Nephron (organoid): ENCODE data around the gene KCNJ9.

Experiments used
- H3K27ac Mint-ChIP-seq, 3 experiments: 2 replicates each; pipeline ENCODE4 v1.8.0; 2020; ENCODE audit warnings: mixed read lengths in 3 of 3, mild to moderate bottlenecking in 2 of 3, moderate library complexity in 1 of 3
- H3K27me3 Mint-ChIP-seq: 2 replicates; pipeline ENCODE4 v1.8.0; 2021; ENCODE audit warnings: low read depth, mild to moderate bottlenecking, moderate library complexity, mixed read lengths
- H3K36me3 Mint-ChIP-seq: 2 replicates; pipeline ENCODE4 v1.8.0; 2020; ENCODE audit warnings: low read depth, mixed read lengths
- H3K4me1 Mint-ChIP-seq: 2 replicates; pipeline ENCODE4 v1.8.0; 2020; ENCODE audit warnings: mixed read lengths
- H3K4me3 Mint-ChIP-seq, 3 experiments: 2 replicates each; pipeline ENCODE4 v1.8.0; 2020; ENCODE audit warnings: mild to moderate bottlenecking in 3 of 3, mixed read lengths in 3 of 3, moderate library complexity in 2 of 3
- H3K9me3 Mint-ChIP-seq: 2 replicates; pipeline ENCODE4 v1.8.0; 2020; ENCODE audit warnings: mixed read lengths
- TF ChIP-seq, protein P1 (sequence below), 3 experiments: fragments of 200-600 bp; sonication (generic); IDR thresholded peaks; one replicate each; pipeline ENCODE4 v1.5.0; 2021; ENCODE audit warnings: antibody characterized with exemption in 3 of 3; ENCODE audit not compliant: unreplicated experiment in 3 of 3

KCNJ9 gene

DNA sequence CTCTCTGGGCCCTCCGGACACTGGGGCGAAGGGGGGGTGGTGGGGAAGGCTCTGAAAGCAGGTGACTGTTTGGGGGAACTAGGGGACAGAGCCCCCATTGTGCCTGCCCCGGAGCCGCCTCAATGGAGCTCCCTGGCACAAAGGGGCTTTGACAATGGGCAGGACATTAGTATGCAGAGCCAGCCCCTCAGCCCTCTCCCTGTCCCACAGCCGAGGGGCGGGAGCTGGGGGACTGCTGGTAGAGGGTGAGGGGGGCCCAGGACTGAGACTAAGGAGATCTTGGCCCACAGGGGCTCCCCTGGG lies 19.2 kb upstream of the KCNJ9 start:
- H3K36me3 Mint-ChIP-seq: no peaks in the 10 kb centered on the region
- H3K9me3 Mint-ChIP-seq: no peaks in the 10 kb centered on the region
- no peak overlapping the region for H3K4me3 Mint-ChIP-seq
- H3K27ac Mint-ChIP-seq: peak overlapping the region in 1 of 3 experiments; percentile 73
- peaks cover 33% of the 10 kb centered on the region for H3K27me3 Mint-ChIP-seq
- TF ChIP-seq, protein P1, sequence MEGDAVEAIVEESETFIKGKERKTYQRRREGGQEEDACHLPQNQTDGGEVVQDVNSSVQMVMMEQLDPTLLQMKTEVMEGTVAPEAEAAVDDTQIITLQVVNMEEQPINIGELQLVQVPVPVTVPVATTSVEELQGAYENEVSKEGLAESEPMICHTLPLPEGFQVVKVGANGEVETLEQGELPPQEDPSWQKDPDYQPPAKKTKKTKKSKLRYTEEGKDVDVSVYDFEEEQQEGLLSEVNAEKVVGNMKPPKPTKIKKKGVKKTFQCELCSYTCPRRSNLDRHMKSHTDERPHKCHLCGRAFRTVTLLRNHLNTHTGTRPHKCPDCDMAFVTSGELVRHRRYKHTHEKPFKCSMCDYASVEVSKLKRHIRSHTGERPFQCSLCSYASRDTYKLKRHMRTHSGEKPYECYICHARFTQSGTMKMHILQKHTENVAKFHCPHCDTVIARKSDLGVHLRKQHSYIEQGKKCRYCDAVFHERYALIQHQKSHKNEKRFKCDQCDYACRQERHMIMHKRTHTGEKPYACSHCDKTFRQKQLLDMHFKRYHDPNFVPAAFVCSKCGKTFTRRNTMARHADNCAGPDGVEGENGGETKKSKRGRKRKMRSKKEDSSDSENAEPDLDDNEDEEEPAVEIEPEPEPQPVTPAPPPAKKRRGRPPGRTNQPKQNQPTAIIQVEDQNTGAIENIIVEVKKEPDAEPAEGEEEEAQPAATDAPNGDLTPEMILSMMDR (IDR thresholded peaks at IDR 0.05; ENCODE audit: unreplicated experiment in 3 of 3): no peak
- H3K4me1 Mint-ChIP-seq: peaks cover 9% of the 10 kb centered on the region

DNA sequence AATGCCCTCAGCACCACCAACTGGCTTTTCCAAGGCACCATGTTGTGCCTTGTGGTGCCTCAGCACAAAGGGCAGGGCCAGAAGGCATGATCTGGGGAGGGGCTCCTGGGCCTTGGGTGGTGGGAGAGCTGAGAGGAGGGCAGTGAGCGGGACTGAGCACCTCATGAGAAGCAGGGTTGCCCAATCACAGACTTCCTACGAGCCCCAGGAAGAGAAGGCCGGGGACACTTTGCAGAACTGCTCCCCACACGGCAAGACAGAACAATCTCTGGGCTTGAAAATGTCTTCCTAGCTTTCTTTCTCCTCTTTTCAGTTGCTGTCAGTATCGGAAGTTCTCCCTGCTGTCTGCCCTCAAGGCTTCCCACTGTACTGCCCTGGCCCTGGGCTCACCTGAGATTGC lies 18.2 kb upstream of the KCNJ9 start:
- no peaks in the 10 kb centered on the region for H3K36me3 Mint-ChIP-seq
- no peak overlapping the region for H3K27ac Mint-ChIP-seq
- no peaks in the 10 kb centered on the region for H3K9me3 Mint-ChIP-seq
- peaks cover 17% of the 10 kb centered on the region for H3K4me1 Mint-ChIP-seq
- peaks cover 33% of the 10 kb centered on the region for H3K27me3 Mint-ChIP-seq
- TF ChIP-seq, protein P1 (IDR thresholded peaks at IDR 0.05; ENCODE audit: unreplicated experiment in 3 of 3): no peak
- H3K4me3 Mint-ChIP-seq: no peak overlapping the region

DNA sequence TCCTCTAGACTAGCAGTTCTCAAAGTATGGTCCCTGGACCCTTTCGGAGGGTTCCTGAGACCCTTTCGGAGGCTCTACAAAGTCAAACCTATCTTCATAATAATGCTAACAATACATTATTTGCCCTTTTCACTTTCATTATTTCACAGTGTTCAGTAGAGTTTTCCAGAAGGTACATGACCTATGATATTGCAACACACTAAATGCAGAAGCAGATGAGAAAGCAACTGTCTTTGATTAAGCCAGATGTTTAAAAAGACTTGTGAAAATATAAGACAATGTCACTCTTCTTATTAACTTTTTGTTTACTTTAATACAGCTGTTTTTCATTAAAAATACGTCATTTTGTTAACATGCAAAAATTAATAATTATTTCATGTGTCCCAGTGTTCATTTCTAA lies 17.2 kb upstream of the KCNJ9 start:
- Mint-ChIP-seq H3K27me3 (peaks cover 32% of the 10 kb centered on the region), H3K4me1 (peaks cover 17% of the 10 kb centered on the region), H3K36me3 (no peaks in the 10 kb centered on the region), H3K27ac (no peak overlapping the region), H3K9me3 (no peaks in the 10 kb centered on the region), H3K4me3 (no peak overlapping the region)
- TF ChIP-seq, protein P1 (IDR thresholded peaks at IDR 0.05; ENCODE audit: unreplicated experiment in 3 of 3): no peak

DNA sequence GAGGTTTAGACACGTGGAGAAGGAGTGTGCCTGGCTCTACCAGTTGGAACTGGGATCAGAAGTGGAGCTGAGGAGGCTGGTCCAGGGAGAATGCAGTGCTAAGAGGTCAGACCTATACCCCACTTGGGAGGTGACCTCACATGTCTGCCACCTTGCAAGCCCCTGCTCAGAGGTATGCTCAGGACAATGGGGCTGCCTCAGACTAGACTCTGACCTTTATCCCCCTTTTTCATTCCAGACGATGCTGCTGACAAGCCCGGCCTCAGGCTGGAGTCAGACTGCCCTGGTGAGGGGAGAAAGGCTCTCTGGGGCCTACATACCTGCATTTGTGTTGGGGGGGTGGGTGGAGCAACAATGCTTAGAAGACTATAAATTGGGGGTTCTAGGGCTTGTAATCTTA lies 16.6 kb upstream of the KCNJ9 start:
- Mint-ChIP-seq H3K27me3 (peaks cover 27% of the 10 kb centered on the region), H3K4me3 (no peak overlapping the region), H3K27ac (no peak overlapping the region), H3K36me3 (no peaks in the 10 kb centered on the region), H3K9me3 (no peaks in the 10 kb centered on the region), H3K4me1 (peaks cover 17% of the 10 kb centered on the region)
- TF ChIP-seq, protein P1 (IDR thresholded peaks at IDR 0.05; ENCODE audit: unreplicated experiment in 3 of 3): no peak

DNA sequence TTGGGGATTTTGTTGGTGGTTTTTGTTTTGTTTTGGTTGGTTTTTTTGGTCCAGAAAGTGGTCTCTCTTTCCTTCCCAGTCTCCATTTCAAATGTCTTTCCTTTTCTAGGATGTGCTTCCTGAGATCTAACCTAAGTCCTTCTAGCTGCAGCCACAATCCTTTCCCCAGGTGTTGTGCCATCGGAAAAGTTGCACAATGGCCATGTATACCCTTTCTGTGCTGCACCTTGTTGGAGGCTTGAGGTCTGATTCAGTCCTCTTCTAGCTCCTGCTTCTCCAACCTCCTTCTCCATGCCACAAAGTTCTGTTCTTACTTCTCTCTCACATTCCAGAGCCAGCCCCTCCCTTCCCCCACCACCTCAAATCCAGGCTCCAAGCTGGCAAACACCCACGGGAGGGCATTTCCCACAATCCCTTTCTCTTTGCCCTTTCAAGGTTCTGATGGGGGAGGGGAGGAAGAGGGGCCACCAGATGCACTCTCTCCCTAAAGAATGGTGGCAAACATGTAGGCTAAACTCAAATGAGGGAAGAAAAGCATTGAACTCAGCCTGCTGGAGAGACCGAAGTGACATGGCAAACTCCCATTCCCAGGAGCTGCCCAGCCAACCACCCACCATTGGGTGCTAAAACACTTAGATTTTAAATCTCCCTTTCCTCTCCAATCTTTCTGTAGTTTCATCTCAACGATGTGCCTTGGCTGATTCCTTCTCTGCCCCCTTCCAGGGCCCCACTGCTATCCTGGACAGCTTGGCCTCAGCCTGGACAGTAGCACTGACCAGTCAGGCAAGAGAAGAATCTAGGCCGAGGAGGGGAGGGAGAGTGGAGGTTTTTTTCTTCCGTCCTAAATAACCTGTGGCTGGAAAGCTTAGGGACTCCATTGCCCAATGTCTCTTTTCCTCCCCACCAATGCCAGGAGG lies 14.3 kb upstream of the KCNJ9 start:
- Mint-ChIP-seq H3K27me3 (peaks cover 47% of the 10 kb centered on the region), H3K36me3 (no peaks in the 10 kb centered on the region)

More for the DNA sequence above, 14.3 kb upstream of the KCNJ9 start:
- TF ChIP-seq, protein P1 (IDR thresholded peaks at IDR 0.05; ENCODE audit: unreplicated experiment in 3 of 3): no peak
- peaks cover 18% of the 10 kb centered on the region for H3K4me1 Mint-ChIP-seq
- H3K4me3 Mint-ChIP-seq: no peak overlapping the region
- H3K27ac Mint-ChIP-seq: peak overlapping the region in 2 of 3 experiments; percentile 43 to 54
- no peaks in the 10 kb centered on the region for H3K9me3 Mint-ChIP-seq
